Esophagus squamous epithelium (tissue), 4 donors: Measurements from ENCODE around the gene ADCK1.

Experiments
- CTCF ChIP-seq, 6 experiments: fragments of 450-650 bp in 4 of 6; fragments of 200-600 bp in 2 of 6; sonication (generic) in 2 of 6; IDR thresholded peaks; one replicate each; pipeline ENCODE4 v1.5.1; 2016 to 2019; ENCODE audit warnings: antibody characterized with exemption in 6 of 6, mild to moderate bottlenecking in 4 of 6, moderate library complexity in 4 of 6
- POLR2A ChIP-seq, 4 donors: fragments of 450-650 bp; IDR thresholded peaks; one replicate each; pipeline ENCODE4 v1.6.1; 2017; ENCODE audit warnings: antibody characterized with exemption in 4 of 4, mild to moderate bottlenecking in 4 of 4, moderate library complexity in 3 of 4

GRCh38 chr14:77924141-77924948 lies 124.4 kb downstream of the ADCK1 start:
- TF ChIP-seq POLR2A (IDR thresholded peaks at IDR 0.05) (no peak), CTCF (IDR thresholded peaks at IDR 0.05) (no peak)
